Activated naive CD4-positive, alpha-beta T cell treated with anti-CD3 and anti-CD28 coated beads, Interleukin-2, amount 50 U/mL, for 72 hours (primary cell): ENCODE measurements around the gene RUNX2. TPM values are rescaled to one million over a fixed set of nuclear protein-coding genes. Genes with fewer than 3 reads are reported as not detected.

Experiments
- ATAC-seq, 2 donors: fragments of 150-1000 bp; cut with Tn5 transposase; 2 replicates each; pipeline ENCODE4 v1.10.0; 2021; ENCODE audit warnings: mild to moderate bottlenecking in 2 of 2, moderate library complexity in 2 of 2
- DNase-seq, 2 donors: peaks; one replicate each; pipeline ENCODE4 v3.0.0; 2021 to 2022; ENCODE audit warnings: low spot score in 2 of 2
- H3K27ac Mint-ChIP-seq, 2 donors: one replicate each; pipeline ENCODE4 v1.8.0; 2022; ENCODE audit warnings: mild to moderate bottlenecking in 2 of 2, mixed read lengths in 2 of 2
- H3K36me3 Mint-ChIP-seq, 2 donors: one replicate each; pipeline ENCODE4 v1.8.0; 2022; ENCODE audit warnings: mixed read lengths in 2 of 2
- H3K9me3 Mint-ChIP-seq, 2 donors: one replicate each; pipeline ENCODE4 v1.8.0; 2022; ENCODE audit warnings: mixed read lengths in 2 of 2
- total RNA-seq, 2 donors: library from RNA; stranded (reverse); gene quantifications; one replicate each; pipeline ENCODE4 v1.2.3, GENCODE V29; 2022

RUNX2 gene
- total RNA-seq, 2 donors from 2014 or later, result 9.5 to 20.8 TPM

GRCh38 chr6:45514454-45515230 is 186.5 kb downstream of the RUNX2 start:
- ATAC-seq (no peak), DNase-seq (no peak)
- peaks cover 0 to 17% of the 10 kb centered on the region in 2 donors for H3K36me3 Mint-ChIP-seq
- no peak overlapping the region for H3K27ac Mint-ChIP-seq
- H3K9me3 Mint-ChIP-seq, result no peaks in the 10 kb centered on the region

DNA sequence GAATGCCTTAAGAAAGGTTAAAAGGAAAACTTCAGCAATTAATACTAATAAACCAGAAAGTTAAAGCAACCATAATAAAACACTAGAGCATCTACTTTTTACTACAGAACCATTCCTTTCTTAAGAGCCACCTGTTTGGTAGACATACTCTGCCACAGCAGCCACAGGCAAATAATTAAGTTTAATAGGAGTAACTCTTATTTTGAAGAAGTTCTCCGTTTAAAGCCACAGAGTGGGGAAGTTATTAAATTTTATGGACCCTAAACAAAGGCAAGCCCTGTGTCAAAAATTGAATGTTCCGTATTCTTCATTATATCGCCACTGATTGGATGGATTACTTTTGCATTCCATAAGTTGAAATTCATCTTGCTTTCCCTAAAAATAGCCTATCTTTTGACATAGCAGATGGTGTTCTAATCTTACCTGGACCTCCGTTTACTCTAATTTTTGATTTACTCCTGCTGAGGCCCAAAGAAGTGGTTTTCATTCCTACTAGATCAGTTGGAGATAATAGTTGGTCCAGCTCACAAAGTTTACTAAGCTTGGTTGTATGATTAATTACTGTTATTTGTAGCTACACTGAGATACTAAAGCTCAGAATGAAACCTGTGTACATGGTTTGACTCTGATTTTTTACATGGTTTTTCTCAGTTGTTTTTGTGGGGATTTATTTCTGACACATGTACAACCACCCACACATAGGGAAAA is 190.0 kb downstream of the RUNX2 start:
- Mint-ChIP-seq H3K36me3 (peaks cover 0 to 8% of the 10 kb centered on the region in 2 donors), H3K27ac (no peak overlapping the region), H3K9me3 (no peaks in the 10 kb centered on the region)
- DNase-seq, result no peak
- ATAC-seq, result no peak

DNA sequence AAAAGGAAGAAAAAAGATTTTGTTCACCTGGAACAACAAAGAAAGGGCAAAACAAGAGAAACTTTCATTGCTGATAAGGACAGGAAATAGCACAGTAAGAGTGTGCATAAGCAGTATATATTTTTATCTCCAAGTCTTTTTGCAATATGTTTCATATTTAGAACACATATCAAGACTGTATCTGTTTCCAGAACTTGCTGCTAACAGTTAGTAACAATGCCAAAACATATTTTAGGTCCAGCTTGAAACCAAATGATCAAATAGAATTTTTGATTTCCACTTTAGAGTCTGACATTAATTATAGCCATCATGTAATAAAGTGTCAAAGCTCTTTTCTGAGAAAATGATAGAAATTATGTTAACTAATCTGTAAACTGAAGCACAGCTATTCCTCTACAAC is 193.1 kb downstream of the RUNX2 start:
- Mint-ChIP-seq H3K27ac (no peak overlapping the region), H3K9me3 (no peaks in the 10 kb centered on the region), H3K36me3 (no peaks in the 10 kb centered on the region)
- DNase-seq (no peak), ATAC-seq (no peak)

DNA sequence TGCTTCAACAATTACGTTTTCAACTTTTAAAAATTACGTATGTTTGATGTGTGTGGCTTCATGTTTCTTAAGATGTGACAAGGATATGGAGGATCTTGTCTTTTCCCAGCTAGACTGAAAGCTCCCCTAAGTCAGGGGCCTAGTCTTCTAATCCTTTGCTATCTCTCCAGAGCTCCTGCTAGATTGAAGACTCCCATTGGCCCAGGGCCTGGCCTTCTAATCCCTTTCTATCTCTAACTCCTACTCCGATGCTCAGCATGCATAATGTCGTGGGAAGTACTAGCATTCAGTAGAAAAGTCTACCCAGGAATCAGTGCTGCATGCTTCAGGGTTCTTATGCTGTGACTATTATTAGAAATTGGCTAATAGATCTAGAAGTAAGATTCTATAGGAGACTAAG is 194.4 kb downstream of the RUNX2 start:
- Mint-ChIP-seq H3K9me3 (peaks cover 0 to 6% of the 10 kb centered on the region in 2 donors), H3K36me3 (peaks cover 8% of the 10 kb centered on the region in 2 donors), H3K27ac (no peak overlapping the region)
- DNase-seq, result no peak
- ATAC-seq, result no peak

GRCh38 chr6:45527210-45527609 is 199.1 kb downstream of the RUNX2 start:
- Mint-ChIP-seq H3K36me3 (peaks cover 13 to 25% of the 10 kb centered on the region in 2 donors), H3K9me3 (peaks cover 0 to 6% of the 10 kb centered on the region in 2 donors), H3K27ac (no peak overlapping the region)
- DNase-seq (no peak), ATAC-seq (no peak)

DNA sequence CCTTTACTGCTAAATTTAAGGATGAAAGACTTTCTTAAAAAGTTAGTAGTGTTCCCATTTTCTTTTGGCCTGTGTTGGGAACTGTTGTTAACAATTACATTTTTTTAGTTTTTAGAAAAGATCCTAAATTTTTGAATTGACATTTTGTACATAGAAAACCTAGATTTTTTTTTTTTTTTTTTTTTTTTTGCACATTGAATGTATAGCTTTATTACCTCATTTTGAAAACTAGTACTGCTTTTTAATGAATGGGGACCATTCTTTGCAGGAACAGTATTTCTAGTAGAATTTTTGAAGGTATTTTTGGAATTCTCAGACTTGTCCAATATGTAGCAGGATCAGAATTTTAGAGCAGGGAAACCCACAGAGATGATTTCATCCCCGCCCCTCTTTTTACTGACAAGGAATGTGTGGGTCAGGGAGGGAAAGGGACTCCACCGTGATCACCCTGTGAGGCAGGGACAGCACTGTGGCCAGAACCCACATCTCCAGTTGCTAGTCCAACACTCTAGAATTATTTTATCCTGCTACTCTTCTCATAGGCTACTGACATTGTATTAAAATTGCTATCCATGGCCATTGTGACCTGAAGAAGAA is 204.0 kb downstream of the RUNX2 start:
- peaks cover 0 to 2% of the 10 kb centered on the region in 2 donors for H3K9me3 Mint-ChIP-seq
- ATAC-seq (no peak), DNase-seq (no peak)
- H3K36me3 Mint-ChIP-seq, result peaks cover 25% of the 10 kb centered on the region in 2 donors
- H3K27ac Mint-ChIP-seq, result no peak overlapping the region

- no peak for ATAC-seq
- Mint-ChIP-seq H3K36me3 (peaks cover 18 to 19% of the 10 kb centered on the region in 2 donors), H3K9me3 (no peaks in the 10 kb centered on the region), H3K27ac (no peak overlapping the region)
- no peak for DNase-seq
Observed at GRCh38 chr6:45532721-45533210, 204.6 kb downstream of the RUNX2 start.

DNA sequence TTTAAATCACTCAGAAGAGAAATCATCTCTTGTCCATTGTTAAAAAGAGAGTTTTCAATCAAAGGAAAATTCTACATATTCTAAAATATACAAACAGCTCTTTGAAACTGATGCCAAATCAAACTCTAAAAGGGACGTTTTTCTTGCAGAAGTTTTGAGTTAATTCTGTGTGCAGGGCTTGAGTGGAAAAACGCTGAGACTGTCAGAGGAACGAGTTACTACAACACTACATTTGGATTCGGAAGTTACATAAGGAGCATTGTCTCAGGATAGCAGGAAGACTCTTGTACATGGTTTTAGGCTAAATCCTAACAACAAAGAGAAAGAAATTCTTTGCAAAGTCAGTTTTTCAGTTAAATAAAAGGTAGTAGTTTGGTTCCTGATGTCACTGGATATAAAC is 205.3 kb downstream of the RUNX2 start:
- no peak for ATAC-seq

GRCh38 chr6:45535933-45536332 is 207.8 kb downstream of the RUNX2 start:
- ATAC-seq, result no peak
- H3K27ac Mint-ChIP-seq, result no peak overlapping the region
- no peaks in the 10 kb centered on the region for H3K9me3 Mint-ChIP-seq

More for the DNA sequence above, 205.3 kb downstream of the RUNX2 start:
- peaks cover 13 to 16% of the 10 kb centered on the region in 2 donors for H3K36me3 Mint-ChIP-seq
- no peaks in the 10 kb centered on the region for H3K9me3 Mint-ChIP-seq
- no peak overlapping the region for H3K27ac Mint-ChIP-seq
- no peak for DNase-seq

GRCh38 chr6:45537539-45537938 is 209.4 kb downstream of the RUNX2 start:
- DNase-seq (no peak), ATAC-seq (no peak)
- Mint-ChIP-seq H3K27ac (no peak overlapping the region), H3K36me3 (peaks cover 16 to 19% of the 10 kb centered on the region in 2 donors), H3K9me3 (no peaks in the 10 kb centered on the region)

More at GRCh38 chr6:45535933-45536332, 207.8 kb downstream of the RUNX2 start:
- DNase-seq, result no peak
- peaks cover 12 to 16% of the 10 kb centered on the region in 2 donors for H3K36me3 Mint-ChIP-seq

DNA sequence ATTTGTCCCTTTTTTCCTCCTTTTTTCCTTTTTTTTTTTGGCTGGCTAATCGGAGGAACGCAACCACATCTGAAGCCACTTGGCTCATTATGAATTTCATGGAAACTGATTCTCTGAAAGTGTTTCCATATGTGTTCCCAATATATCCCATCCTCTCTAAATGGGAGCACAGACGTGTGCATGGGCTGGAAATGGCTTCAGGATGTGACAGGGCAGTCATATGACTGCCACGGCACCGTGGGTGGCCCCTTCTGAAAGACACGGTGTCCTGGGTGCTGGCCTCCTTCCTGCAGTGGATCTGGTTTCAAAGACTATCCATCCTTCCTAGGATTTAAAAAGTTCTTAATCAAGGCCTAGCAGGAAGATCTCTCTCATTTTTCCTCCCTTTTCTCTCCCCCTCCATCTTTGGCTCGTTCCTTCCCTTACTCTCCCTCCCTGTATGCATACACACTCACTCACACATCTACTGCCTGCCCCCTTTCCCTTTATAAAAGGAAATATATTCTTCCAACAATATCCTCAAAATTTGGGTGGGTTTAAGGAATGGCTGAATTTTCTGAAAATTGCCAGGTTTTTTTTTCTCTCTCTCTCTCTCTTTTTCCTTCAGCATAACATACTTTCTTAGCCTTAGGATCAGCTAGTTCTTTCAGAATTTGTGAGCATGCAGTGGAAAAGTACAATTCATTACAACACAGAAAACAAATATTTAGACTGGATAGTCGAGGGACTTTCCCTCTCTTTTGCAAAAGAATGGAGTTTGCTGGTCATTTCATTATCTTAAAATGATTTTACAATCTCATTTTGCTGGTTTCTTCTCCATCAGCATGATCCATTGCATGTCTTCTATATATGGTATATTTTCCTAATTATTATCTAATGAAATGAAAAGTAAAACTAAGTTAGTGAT is 210.8 kb downstream of the RUNX2 start:
- no peak for ATAC-seq
- Mint-ChIP-seq H3K9me3 (no peaks in the 10 kb centered on the region), H3K27ac (no peak overlapping the region), H3K36me3 (peaks cover 16 to 19% of the 10 kb centered on the region in 2 donors)
- DNase-seq, result no peak

- peaks cover 6 to 19% of the 10 kb centered on the region in 2 donors for H3K36me3 Mint-ChIP-seq
- no peaks in the 10 kb centered on the region for H3K9me3 Mint-ChIP-seq
- H3K27ac Mint-ChIP-seq, result no peak overlapping the region
- ATAC-seq (peak in 1 of 2 donors; percentile 22), DNase-seq (no peak)
Observed at GRCh38 chr6:45540375-45540920, 212.3 kb downstream of the RUNX2 start.

DNA sequence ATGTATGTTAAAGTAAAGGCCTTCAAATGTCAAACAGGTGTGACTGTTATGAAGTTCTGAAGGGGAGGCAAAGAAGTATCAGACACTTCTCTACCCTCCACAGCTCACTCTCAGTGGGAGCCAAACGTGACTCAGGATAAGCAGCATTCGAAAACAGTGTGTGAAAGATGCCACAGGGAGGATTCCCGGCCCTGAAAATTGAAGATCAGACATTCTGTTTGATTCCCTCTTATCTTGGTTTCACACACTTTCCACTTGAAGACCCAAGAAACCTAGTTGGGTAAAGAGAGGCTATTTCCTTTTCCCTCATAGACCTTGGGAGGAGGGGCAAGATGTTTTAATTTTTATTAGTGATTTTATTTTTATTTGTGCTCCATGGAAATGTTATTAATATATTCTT is 213.8 kb downstream of the RUNX2 start:
- DNase-seq (no peak), ATAC-seq (no peak)
- H3K9me3 Mint-ChIP-seq, result no peaks in the 10 kb centered on the region
- H3K27ac Mint-ChIP-seq, result peak overlapping the region in 1 of 2 donors; percentile 36
- peaks cover 3 to 20% of the 10 kb centered on the region in 2 donors for H3K36me3 Mint-ChIP-seq

DNA sequence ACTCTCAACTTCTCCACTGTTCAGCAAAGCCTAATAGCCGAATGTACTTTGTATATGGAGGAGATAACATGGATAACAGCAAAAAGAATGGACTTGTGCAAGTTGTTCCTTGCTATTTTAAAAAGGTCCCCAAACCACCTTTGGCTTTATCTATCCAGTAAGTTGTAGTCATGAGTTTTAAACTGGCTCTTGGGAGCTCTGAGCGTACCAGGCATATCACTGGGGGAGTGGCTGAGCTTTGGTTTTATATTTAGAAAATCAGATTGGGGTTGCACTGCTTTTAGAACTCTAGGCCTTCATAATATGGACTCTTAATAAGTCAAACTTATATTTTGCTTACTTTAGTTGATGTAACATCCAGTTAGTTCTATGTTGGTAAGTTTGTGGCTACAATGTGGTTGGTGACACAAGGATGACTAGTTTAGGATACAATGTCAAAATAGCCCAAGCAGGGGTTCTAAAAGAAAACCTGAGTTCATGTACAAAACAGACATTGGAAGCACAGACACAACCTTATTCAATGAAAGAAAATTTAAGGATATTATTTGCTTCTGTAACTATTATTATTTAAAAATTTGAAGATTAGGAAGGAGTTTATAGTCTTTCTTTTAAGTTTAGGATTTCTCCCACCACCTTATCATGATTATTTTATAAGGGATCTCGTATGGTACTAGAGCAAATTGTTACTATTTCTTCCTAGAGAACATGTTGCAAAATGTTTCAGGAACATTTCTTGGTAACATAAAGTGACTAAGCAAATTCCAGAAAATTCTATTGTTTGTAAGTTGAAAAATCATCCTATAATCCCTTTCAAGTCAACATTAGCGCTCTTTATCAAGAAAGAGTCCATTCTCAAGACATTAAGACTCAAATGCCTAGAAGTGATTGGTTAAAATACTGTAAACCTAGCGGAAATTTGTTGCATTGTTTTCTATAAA is 215.4 kb downstream of the RUNX2 start:
- Mint-ChIP-seq H3K9me3 (no peaks in the 10 kb centered on the region), H3K27ac (no peak overlapping the region), H3K36me3 (peaks cover 12 to 29% of the 10 kb centered on the region in 2 donors)
- DNase-seq (no peak), ATAC-seq (peak; percentile 54 to 61)

GRCh38 chr6:45545416-45545815 is 217.3 kb downstream of the RUNX2 start:
- peaks cover 12 to 24% of the 10 kb centered on the region in 2 donors for H3K36me3 Mint-ChIP-seq
- no peak for ATAC-seq
- no peak overlapping the region for H3K27ac Mint-ChIP-seq
- no peaks in the 10 kb centered on the region for H3K9me3 Mint-ChIP-seq
- no peak for DNase-seq
